WTC11 (cell line): ENCODE measurements around the gene MAPT.

Experiments used
- ATF2 ChIP-seq: sonication (generic); formaldehyde crosslinking; IDR thresholded peaks from 2 replicates; pipeline ENCODE4 v1.8.1; 2022; ENCODE audit warnings: low read depth, missing genetic modification reagents, borderline replicate concordance
- CDX4 ChIP-seq: fragments of 250-450 bp; sonication (Bioruptor Pico); IDR thresholded peaks from 2 replicates; pipeline ENCODE4 v1.9.0; 2021; ENCODE audit warnings: moderate library complexity, mild to moderate bottlenecking, inconsistent platforms, borderline replicate concordance
- CREM ChIP-seq: sonication (generic); formaldehyde crosslinking; IDR thresholded peaks from 2 replicates; pipeline ENCODE4 v1.8.1; 2022; ENCODE audit warnings: mild to moderate bottlenecking, missing genetic modification reagents, moderate library complexity
- CTCF ChIP-seq: fragments of 200-600 bp; IDR thresholded peaks from 2 replicates; pipeline ENCODE4 v1.8.0; 2022; ENCODE audit warnings: antibody characterized with exemption
- JUN ChIP-seq: sonication (generic); formaldehyde crosslinking; IDR thresholded peaks from 2 replicates; pipeline ENCODE4 v1.8.0; 2023; ENCODE audit warnings: mild to moderate bottlenecking, missing genetic modification reagents
- NR2C2 ChIP-seq: sonication (generic); formaldehyde crosslinking; IDR thresholded peaks from 2 replicates; pipeline ENCODE4 v1.8.0; 2022; ENCODE audit warnings: mild to moderate bottlenecking, missing genetic modification reagents
- SP1 ChIP-seq: sonication (generic); formaldehyde crosslinking; conservative IDR thresholded peaks from 2 replicates; pipeline ENCODE4 v1.8.1; 2022; ENCODE audit warnings: missing genetic modification reagents
- TCF7 ChIP-seq: sonication (generic); formaldehyde crosslinking; IDR thresholded peaks from 2 replicates; pipeline ENCODE4 v1.8.0; 2022; ENCODE audit warnings: mild to moderate bottlenecking, low read depth, missing genetic modification reagents, moderate library complexity
- TEAD4 ChIP-seq: sonication (generic); formaldehyde crosslinking; IDR thresholded peaks from 2 replicates; pipeline ENCODE4 v1.8.0; 2022; ENCODE audit warnings: mild to moderate bottlenecking, missing genetic modification reagents
- TF ChIP-seq, protein P1 (sequence below): sonication (generic); formaldehyde crosslinking; IDR thresholded peaks from 2 replicates; pipeline ENCODE4 v1.8.0; 2022; ENCODE audit warnings: mild to moderate bottlenecking, missing genetic modification reagents
- TF ChIP-seq, protein P2 (sequence below): sonication (generic); formaldehyde crosslinking; IDR thresholded peaks from 2 replicates; pipeline ENCODE4 v1.8.0; 2023; ENCODE audit warnings: missing genetic modification reagents, mild to moderate bottlenecking, borderline replicate concordance
- TF ChIP-seq, protein P3 (sequence below): sonication (generic); formaldehyde crosslinking; IDR thresholded peaks from 2 replicates; pipeline ENCODE4 v1.8.0; 2022; ENCODE audit warnings: mild to moderate bottlenecking, missing genetic modification reagents

- no peak for TF ChIP-seq CTCF
- TF ChIP-seq CREM: no peak
- TF ChIP-seq SP1 (CRISPR knock-in tag): no peak
- TF ChIP-seq, protein P1, sequence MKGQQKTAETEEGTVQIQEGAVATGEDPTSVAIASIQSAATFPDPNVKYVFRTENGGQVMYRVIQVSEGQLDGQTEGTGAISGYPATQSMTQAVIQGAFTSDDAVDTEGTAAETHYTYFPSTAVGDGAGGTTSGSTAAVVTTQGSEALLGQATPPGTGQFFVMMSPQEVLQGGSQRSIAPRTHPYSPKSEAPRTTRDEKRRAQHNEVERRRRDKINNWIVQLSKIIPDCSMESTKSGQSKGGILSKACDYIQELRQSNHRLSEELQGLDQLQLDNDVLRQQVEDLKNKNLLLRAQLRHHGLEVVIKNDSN (CRISPR knock-in tag): no peak
- no peak for TF ChIP-seq CDX4
- TF ChIP-seq, protein P2, sequence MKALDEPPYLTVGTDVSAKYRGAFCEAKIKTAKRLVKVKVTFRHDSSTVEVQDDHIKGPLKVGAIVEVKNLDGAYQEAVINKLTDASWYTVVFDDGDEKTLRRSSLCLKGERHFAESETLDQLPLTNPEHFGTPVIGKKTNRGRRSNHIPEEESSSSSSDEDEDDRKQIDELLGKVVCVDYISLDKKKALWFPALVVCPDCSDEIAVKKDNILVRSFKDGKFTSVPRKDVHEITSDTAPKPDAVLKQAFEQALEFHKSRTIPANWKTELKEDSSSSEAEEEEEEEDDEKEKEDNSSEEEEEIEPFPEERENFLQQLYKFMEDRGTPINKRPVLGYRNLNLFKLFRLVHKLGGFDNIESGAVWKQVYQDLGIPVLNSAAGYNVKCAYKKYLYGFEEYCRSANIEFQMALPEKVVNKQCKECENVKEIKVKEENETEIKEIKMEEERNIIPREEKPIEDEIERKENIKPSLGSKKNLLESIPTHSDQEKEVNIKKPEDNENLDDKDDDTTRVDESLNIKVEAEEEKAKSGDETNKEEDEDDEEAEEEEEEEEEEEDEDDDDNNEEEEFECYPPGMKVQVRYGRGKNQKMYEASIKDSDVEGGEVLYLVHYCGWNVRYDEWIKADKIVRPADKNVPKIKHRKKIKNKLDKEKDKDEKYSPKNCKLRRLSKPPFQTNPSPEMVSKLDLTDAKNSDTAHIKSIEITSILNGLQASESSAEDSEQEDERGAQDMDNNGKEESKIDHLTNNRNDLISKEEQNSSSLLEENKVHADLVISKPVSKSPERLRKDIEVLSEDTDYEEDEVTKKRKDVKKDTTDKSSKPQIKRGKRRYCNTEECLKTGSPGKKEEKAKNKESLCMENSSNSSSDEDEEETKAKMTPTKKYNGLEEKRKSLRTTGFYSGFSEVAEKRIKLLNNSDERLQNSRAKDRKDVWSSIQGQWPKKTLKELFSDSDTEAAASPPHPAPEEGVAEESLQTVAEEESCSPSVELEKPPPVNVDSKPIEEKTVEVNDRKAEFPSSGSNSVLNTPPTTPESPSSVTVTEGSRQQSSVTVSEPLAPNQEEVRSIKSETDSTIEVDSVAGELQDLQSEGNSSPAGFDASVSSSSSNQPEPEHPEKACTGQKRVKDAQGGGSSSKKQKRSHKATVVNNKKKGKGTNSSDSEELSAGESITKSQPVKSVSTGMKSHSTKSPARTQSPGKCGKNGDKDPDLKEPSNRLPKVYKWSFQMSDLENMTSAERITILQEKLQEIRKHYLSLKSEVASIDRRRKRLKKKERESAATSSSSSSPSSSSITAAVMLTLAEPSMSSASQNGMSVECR: no peak
- no peak for TF ChIP-seq JUN
- no peak for TF ChIP-seq ATF2 (CRISPR knock-in tag)
- no peak for TF ChIP-seq NR2C2 (CRISPR knock-in tag)
- TF ChIP-seq, protein P3, sequence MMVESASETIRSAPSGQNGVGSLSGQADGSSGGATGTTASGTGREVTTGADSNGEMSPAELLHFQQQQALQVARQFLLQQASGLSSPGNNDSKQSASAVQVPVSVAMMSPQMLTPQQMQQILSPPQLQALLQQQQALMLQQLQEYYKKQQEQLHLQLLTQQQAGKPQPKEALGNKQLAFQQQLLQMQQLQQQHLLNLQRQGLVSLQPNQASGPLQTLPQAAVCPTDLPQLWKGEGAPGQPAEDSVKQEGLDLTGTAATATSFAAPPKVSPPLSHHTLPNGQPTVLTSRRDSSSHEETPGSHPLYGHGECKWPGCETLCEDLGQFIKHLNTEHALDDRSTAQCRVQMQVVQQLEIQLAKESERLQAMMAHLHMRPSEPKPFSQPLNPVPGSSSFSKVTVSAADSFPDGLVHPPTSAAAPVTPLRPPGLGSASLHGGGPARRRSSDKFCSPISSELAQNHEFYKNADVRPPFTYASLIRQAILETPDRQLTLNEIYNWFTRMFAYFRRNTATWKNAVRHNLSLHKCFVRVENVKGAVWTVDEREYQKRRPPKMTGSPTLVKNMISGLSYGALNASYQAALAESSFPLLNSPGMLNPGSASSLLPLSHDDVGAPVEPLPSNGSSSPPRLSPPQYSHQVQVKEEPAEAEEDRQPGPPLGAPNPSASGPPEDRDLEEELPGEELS (CRISPR knock-in tag): no peak
- TF ChIP-seq TEAD4: no peak
- TF ChIP-seq TCF7: no peak
These were observed 117.6 kb downstream of the MAPT start for GRCh38 chr17:46011711-46012505.
